Fibroblast of upper back skin (primary cell): ENCODE results near the gene PRAME.
"Not testable (repeated sequence)": the region's sequence is repeated elsewhere in the genome, so short reads cannot be mapped to it uniquely, and the experiment has no call there.

Experiments
- DNase-seq: peaks from one replicate; pipeline ENCODE4 v3.0.0-alpha.2; 2013

PRAME gene

GRCh38 chr22:22558972-22559603 lies at the start of gene PRAME:
PRAME (minus strand) TSS chr22:22559265; CDS start chr22:22556832, 2,433 bp downstream.
- DNase-seq = peak; percentile 1

- DNase-seq = not testable (repeated sequence)
Measured at GRCh38 chr22:22608022-22608421, 49.0 kb upstream of the PRAME start.

DNA sequence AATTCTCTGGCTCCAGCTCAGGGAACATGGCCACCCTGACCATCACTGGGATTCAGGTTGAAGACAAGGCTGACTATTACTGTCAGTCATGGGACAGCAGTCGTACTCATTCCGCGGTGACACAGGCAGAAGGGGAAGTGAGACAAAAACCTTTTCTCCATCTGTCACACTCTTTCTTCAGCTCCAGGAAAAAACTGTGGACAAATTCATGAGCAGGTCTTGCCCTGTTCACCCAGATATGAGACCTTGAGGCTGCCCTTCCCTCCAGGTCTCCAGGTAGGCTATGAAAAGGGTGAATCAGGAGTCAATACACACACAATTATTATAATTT lies 46.0 kb upstream of the PRAME start:
- no peak for DNase-seq

- no peak for DNase-seq
Measured at GRCh38 chr22:22604326-22605073, 45.4 kb upstream of the PRAME start.

DNA sequence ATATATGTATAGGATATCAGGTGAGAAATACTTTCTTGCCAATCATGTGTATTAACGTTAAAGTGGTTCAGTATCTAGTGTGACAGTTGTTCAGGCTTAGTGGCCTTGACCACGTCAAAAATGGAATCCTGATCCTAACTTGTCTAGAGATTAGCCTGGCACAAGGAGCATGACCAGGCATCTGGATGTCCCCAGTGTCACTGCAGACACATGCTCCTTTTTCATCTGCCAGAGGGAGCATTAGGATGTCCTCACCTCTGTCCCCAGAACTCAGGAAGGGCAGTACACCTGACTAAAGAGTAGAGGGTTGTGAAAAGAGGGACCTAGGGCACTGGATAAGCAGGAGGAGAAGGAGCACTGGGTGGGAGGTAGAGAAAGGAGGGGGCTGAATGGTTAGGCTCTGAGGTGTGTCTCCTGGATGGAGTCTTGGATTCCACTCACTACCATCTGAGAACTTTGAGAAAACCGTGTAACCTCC lies 44.4 kb upstream of the PRAME start:
- no peak for DNase-seq

DNA sequence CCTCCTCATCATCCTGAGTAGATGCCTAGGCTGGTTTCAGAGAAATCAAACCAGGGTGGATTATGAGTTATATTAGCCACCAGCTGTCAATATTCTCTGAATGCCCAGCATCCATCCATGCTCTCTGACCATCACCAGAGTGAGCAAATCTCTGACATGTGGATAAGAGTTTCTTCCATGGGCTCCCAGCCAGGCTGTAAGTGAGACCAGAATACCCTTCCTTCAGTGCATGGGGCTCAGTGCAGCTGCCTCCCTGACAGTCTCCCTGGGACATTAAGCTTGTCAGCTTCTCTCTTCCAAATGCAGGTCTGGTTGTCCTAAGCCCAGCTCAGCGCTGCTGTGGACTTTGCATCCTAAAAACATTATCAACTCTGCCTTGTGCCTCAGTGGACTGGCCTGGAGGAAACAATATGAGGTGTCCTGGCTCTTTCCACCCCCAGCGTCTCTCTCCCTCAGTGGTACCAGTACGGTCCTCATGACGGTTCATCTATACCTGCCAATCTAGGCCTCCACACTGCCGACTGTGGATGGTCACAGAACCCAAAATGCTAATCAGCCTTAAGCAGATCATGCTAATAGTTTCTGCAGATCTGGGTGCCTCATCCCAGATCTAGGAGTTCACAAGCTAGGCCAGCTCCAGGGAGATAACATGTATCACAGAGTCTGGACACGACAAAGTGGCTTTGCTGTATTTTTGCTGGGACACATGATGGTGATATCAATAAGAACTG lies 41.6 kb upstream of the PRAME start:
- DNase-seq = no peak

DNA sequence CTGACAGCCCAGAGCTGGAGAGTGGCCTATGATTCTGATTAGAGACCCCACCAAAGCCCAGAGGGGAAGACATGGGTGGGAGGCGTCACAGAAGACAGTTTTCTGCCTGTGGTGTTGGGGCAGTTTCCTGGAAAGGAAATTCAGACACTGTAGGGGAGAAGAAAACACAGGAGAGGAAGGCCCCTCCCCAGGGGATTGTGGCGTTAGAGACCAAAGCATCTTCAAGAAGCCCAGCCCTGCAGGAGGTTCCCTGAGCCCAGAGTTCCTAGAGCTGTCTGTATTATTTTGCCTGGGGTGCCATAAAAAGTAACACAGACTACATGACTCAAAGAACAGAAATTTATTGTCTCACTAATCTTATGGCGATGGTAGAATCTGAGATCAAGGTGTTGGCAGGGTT lies 40.2 kb upstream of the PRAME start:
- no peak for DNase-seq

DNA sequence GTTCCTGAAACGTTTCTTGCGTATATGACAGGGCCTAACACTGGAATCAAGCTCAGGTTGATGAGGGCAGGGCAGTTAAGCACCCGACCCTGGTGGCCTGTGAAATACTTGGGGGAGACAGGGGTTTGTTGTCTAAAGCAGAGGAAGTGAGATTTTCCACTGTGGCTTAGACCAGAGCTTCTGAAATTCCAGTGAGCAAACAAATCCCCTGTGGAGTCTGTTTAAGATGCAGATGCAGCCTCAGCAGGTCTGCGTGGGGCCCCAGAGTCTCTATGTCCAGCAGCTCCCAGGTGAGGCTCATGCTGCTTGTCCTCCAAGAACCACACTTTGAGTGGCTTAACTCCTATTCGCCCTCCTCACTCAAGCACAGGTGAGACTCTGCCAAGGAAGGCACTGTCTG lies 39.1 kb upstream of the PRAME start:
- DNase-seq = no peak

DNA sequence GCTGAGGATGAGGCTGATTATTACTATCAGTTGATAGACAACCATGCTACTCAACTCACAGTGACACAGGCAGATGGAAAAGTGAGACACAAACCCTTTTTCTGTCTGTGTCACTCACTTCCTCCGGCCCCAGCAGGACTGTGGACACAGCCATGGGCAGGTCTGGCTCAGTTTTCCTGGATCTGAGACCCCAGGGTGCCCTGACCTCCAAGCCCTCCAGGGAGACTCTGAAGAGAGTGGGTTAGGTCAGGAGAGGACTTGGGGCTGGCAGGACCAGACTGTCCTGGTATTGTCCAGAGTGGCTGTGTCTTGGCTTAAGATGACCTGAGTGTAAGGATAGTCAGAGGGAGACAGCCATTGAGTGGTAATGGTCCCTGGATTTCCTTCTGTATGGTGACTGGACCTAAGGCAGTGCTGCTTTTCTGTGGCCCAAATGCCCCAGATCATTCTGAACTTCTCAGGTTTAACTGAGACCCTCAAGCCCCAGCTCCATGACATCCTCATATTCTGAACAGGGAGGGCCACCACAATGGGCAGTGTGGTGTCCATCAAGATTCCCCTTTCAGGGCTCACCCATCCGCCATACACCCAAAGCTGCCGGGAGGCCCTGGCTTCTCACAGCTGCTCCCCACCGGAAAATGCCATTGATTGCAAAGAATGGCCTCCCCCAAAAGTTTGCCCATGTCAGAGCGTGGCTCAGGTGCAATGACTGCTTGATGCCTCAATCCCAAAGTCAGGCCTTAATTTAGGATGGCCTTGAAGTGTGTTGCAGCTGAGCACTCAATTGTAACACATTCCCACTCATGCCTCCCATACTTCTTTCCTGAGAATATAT lies 36.2 kb upstream of the PRAME start:
- no peak for DNase-seq

GRCh38 chr22:22593964-22594656 lies 35.0 kb upstream of the PRAME start:
- DNase-seq = peak; percentile 35

- no peak for DNase-seq
Measured at GRCh38 chr22:22593250-22593649, 34.2 kb upstream of the PRAME start.

- DNase-seq = no peak
Measured at GRCh38 chr22:22591348-22592299, 32.6 kb upstream of the PRAME start.

- no peak for DNase-seq
Measured at GRCh38 chr22:22590136-22590891, 31.2 kb upstream of the PRAME start.

GRCh38 chr22:22588485-22589164 lies 29.6 kb upstream of the PRAME start:
- no peak for DNase-seq

- DNase-seq = no peak
Measured at GRCh38 chr22:22587577-22588188, 28.6 kb upstream of the PRAME start.

DNA sequence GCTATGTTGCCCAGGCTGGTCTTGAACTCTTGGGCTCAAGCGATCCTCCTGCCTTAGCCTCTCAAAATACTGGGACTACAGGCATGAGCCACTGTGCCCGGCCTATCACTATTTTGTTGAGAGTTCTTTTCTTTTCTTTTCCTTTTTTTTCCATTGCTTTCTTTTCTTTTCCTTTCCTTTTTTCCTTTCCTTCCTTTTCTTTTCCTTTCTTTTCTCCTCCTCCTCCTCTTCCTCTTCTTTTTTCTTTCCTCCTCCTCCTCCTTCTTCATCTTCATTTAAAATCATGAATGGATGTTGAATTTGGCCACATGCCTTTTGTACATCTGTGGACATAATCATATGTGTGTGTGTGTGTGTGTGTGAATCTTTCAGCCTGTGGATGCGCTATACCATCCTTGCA lies 25.7 kb upstream of the PRAME start:
- DNase-seq = no peak

DNA sequence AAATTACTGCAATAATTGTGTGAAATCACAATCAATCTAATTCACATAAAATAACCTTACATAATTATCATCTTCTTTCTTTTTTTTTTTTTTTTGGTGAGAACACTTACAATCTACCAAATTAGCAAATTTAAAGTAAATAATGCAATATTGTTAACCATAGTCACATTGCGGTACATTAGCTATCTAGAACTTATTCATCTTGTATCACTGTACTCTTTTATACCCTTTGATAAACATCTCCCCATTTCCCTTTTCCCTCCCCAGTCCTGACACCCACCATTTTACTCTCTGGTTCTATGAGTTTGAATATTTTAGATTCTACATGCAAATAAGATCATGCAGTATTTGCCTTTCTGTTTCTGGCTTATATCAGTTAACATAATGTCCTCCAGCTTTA lies 24.0 kb upstream of the PRAME start:
- DNase-seq = no peak

- DNase-seq = not testable (repeated sequence)
Measured at GRCh38 chr22:22581524-22581923, 22.5 kb upstream of the PRAME start.

DNA sequence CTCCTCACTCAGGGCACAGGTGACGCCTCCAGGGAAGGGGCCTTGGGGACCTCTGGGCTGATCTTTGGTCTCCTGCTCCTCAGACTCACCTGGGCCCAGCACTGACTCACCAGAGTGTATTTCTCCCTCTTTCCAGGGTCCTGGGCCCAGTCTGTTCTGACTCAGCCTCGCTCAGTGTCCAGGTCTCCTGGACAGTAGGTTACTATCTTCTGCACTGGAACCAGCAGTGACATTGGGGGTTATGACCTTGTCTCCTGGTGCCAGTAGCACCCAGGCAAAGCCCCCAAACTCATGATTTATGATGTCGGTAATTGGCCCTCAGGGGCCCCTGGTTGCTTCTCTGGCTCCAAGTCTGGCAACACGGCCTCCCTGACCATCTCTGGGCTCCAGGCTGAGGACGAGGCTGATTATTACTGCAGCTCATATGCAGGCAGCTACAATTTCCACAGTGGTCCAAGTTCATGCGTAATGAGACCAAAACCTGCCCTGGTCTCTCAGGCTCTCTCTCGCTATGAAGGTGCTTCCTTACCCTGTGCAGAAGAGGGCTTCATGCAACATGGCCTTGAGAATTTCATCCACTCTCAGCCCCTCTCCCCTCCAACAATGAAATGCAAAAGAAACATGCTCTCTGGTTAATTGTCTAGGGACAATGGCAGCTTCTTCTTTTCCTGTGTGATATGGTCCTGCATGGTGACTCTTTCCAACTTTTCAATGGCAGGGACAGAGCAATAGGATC lies 21.0 kb upstream of the PRAME start:
- DNase-seq = no peak
